Lower leg skin (tissue), 3 donors: ENCODE data around the gene CDH22.

Experiments
- CTCF ChIP-seq, 3 donors: fragments of 450-650 bp; IDR thresholded peaks; one replicate each; pipeline ENCODE4 v1.5.1; 2016; ENCODE audit warnings: antibody characterized with exemption in 3 of 3, mild to moderate bottlenecking in 3 of 3, moderate library complexity in 2 of 3
- POLR2A ChIP-seq, 2 donors: fragments of 450-650 bp; IDR thresholded peaks; one replicate each; pipeline ENCODE4 v1.6.1; 2016 to 2017; ENCODE audit warnings: antibody characterized with exemption in 2 of 2, mild to moderate bottlenecking in 1 of 2, moderate library complexity in 1 of 2

- no peak for TF ChIP-seq CTCF (IDR thresholded peaks at IDR 0.05)
- TF ChIP-seq POLR2A (IDR thresholded peaks at IDR 0.05), result no peak
Observed at GRCh38 chr20:46139908-46140482, 168.3 kb downstream of the CDH22 start.
